K562 (cell line): ENCODE data around the gene CACTIN. TPM values are rescaled to one million over a fixed set of nuclear protein-coding genes. Genes with fewer than 3 reads are reported as not detected.

Experiments
- ATAC-seq: fragments of 200-7000 bp; cut with Tn5 transposase; 3 replicates; pipeline ENCODE4 v1.9.1; 2020; ENCODE audit warnings: moderate library complexity
- BruUV-seq: library from RNA; stranded (reverse); fragments of 400-500 nt; replicated peaks from 2 replicates; lab custom pipeline; 2021; lab: Mats Ljungman, UMichigan
- CTCF ChIA-PET: fragments of 300-600 bp; formaldehyde crosslinking; extraction: SDS; loops from one replicate; lab custom pipeline; 2021; ENCODE audit warnings: low intra/inter-chr PET ratio; lab: Yijun Ruan, JAX
- POLR2A ChIA-PET: fragments of 300-600, 350-650 bp; sonication (Branson Sonifier 250); formaldehyde crosslinking; extraction: SDS; loops from one replicate; lab custom pipeline; 2021; ENCODE audit warnings: antibody characterized with exemption, inconsistent platforms; lab: Yijun Ruan, JAX
- DNase-seq, 4 experiments: peaks; one replicate each; pipeline versions ENCODE4 v3.0.0 to v3.0.0-alpha.2; 2011 to 2018; ENCODE audit warnings: low spot score in 3 of 4, mixed read lengths in 3 of 4; ENCODE audit errors: extremely low read depth in 1 of 4
- FAIRE-seq: peaks from 2 replicates; lab custom pipeline; 2011; peaks lifted over from hg19 to GRCh38; lab: Jason Lieb, UNC
- H2AFZ ChIP-seq: 2 replicates; pipeline ENCODE4 v1.6.0; 2011; ENCODE audit warnings: low read depth, low read length, control low read depth, inconsistent platforms
- H3K27ac ChIP-seq: fragments of 200-600 bp; 3 replicates; pipeline ENCODE4 v1.8.0; 2011; ENCODE audit warnings: low read depth, mild to moderate bottlenecking, control low read depth, inconsistent platforms, low read length, moderate library complexity, mixed read lengths; ENCODE audit errors: extremely low read depth
- H3K27me3 ChIP-seq, 2 experiments: fragments of 300-600 bp in 1 of 2; 2 replicates in 1 of 2; 3 replicates in 1 of 2; pipeline versions ENCODE4 v1.6.0 to v1.8.0; 2011; ENCODE audit warnings: inconsistent platforms in 2 of 2, low read length in 2 of 2, mild to moderate bottlenecking in 1 of 2, mixed read lengths in 1 of 2, moderate library complexity in 1 of 2; ENCODE audit not compliant: control insufficient read depth in 2 of 2, insufficient read depth in 2 of 2
- H3K36me3 ChIP-seq: fragments of 300-600 bp; 3 replicates; pipeline ENCODE4 v1.8.0; 2011; ENCODE audit warnings: mild to moderate bottlenecking, low read length, inconsistent platforms; ENCODE audit not compliant: control insufficient read depth, insufficient read depth
- H3K4me1 ChIP-seq, 2 experiments: fragments of 200-600 bp in 1 of 2; replicated peaks in 1 of 2; 2 replicates in 1 of 2; 3 replicates in 1 of 2; pipeline versions ENCODE4 v1.5.1 to v1.8.0; 2011; ENCODE audit warnings: inconsistent platforms in 2 of 2, low read length in 2 of 2, mild to moderate bottlenecking in 1 of 2, mixed read lengths in 1 of 2, moderate library complexity in 1 of 2; ENCODE audit not compliant: control insufficient read depth in 2 of 2, insufficient read depth in 2 of 2
- H3K4me2 ChIP-seq: 2 replicates; pipeline ENCODE4 v1.6.1; 2011; ENCODE audit warnings: low read length, control low read depth, inconsistent platforms, mixed read lengths; ENCODE audit not compliant: insufficient read depth
- H3K4me3 ChIP-seq: fragments of 200-600 bp; sonication (generic), shearing (Covaris generic); 2 replicates; pipeline ENCODE4 v1.5.1; 2016; ENCODE audit warnings: control low read depth, inconsistent platforms
- H3K79me2 ChIP-seq: fragments of 200-600 bp; 3 replicates; pipeline ENCODE4 v1.8.0; 2011; ENCODE audit warnings: low read length, inconsistent platforms; ENCODE audit not compliant: control insufficient read depth, insufficient read depth
- H3K9ac ChIP-seq, 2 experiments: 2 replicates each; pipeline versions ENCODE4 v1.6.0 to v1.6.1; 2011; ENCODE audit warnings: low read depth in 2 of 2, low read length in 2 of 2, control low read depth in 1 of 2, inconsistent platforms in 1 of 2, mild to moderate bottlenecking in 1 of 2, mixed read lengths in 1 of 2; ENCODE audit not compliant: insufficient read depth in 1 of 2
- H3K9me1 ChIP-seq: one replicate; pipeline ENCODE4 v1.6.0; 2011; ENCODE audit warnings: inconsistent platforms, mild to moderate bottlenecking, low read length, moderate library complexity; ENCODE audit not compliant: control insufficient read depth, insufficient read depth
- H3K9me3 ChIP-seq: replicated peaks from 2 replicates; pipeline ENCODE4 v1.5.1; 2011; ENCODE audit warnings: low read depth, low read length, inconsistent platforms; ENCODE audit not compliant: control insufficient read depth, insufficient read depth
- H4K20me1 ChIP-seq: replicated peaks from 2 replicates; pipeline ENCODE4 v1.6.1; 2011; ENCODE audit warnings: low read length, inconsistent platforms, mixed read lengths; ENCODE audit not compliant: control insufficient read depth, insufficient read depth
- BRCA1 ChIP-seq, 2 experiments: fragments of 450-650 bp in 1 of 2; sonication (generic) in 1 of 2; formaldehyde crosslinking in 1 of 2; IDR thresholded peaks; 2 replicates each; pipeline versions ENCODE4 v1.5.0 to v1.6.1; 2017 to 2020; ENCODE audit warnings: mild to moderate bottlenecking in 1 of 2, missing genetic modification reagents in 1 of 2
- CCNT2 ChIP-seq: IDR thresholded peaks from 2 replicates; pipeline ENCODE4 v1.6.1; 2011; ENCODE audit warnings: borderline replicate concordance, low read depth, mild to moderate bottlenecking, moderate library complexity, mixed read lengths, low read length; ENCODE audit not compliant: insufficient read length; ENCODE audit errors: extremely low read depth
- EZH2 ChIP-seq: IDR thresholded peaks from 2 replicates; pipeline ENCODE4 v1.6.1; 2012; ENCODE audit warnings: low read depth, mild to moderate bottlenecking, inconsistent platforms, low read length, borderline replicate concordance
- GATA2 ChIP-seq: sonication (generic); formaldehyde crosslinking; IDR thresholded peaks from 2 replicates; pipeline ENCODE4 v1.4.0; 2020; ENCODE audit warnings: mild to moderate bottlenecking, missing genetic modification reagents
- MTA2 ChIP-seq: fragments of 450-650 bp; IDR thresholded peaks from 2 replicates; pipeline ENCODE4 v1.6.1; 2016; ENCODE audit warnings: low read depth
- NELFE ChIP-seq: IDR thresholded peaks from 2 replicates; pipeline ENCODE4 v1.6.1; 2011; ENCODE audit warnings: mild to moderate bottlenecking; ENCODE audit not compliant: insufficient read depth, insufficient read length
- OTX1 ChIP-seq: fragments of 450-650 bp; formaldehyde crosslinking; IDR thresholded peaks from 2 replicates; pipeline ENCODE4 v1.4.0; 2022; ENCODE audit warnings: mild to moderate bottlenecking
- PKNOX1 ChIP-seq: fragments of 450-650 bp; IDR thresholded peaks from 2 replicates; pipeline ENCODE4 v1.6.1; 2016
- SETDB1 ChIP-seq: IDR thresholded peaks from one replicate; pipeline ENCODE4 v1.6.1; 2012; ENCODE audit warnings: low read length, control low read depth, inconsistent platforms
- SRSF9 ChIP-seq: fragments of 200-400 bp; formaldehyde crosslinking; IDR thresholded peaks from 2 replicates; pipeline ENCODE4 v1.6.1; 2017; ENCODE audit warnings: low read depth, low read length, borderline replicate concordance
- TRIM24 ChIP-seq, 2 experiments: fragments of 450-650 bp; IDR thresholded peaks; 2 replicates each; pipeline ENCODE4 v1.6.1; 2016
- ZFP1 ChIP-seq: fragments of 450-650 bp; formaldehyde crosslinking; IDR thresholded peaks from 2 replicates; pipeline ENCODE4 v1.4.0; 2020; ENCODE audit warnings: mild to moderate bottlenecking, mixed read lengths
- ZNF316 ChIP-seq: fragments of 450-650 bp; IDR thresholded peaks from 2 replicates; pipeline ENCODE4 v1.6.1; 2016
- WGBS: fragments of 100-300 bp; shearing (Covaris generic); methylation state at CpG from one replicate; pipeline ENCODE4 v1.1.6; 2016; ENCODE audit warnings: low coverage, mixed read lengths; ENCODE audit not compliant: insufficient coverage; ENCODE audit errors: missing lambda C conversion rate; 5-methylcytosine and 5-hydroxymethylcytosine counted together
- in situ Hi-C: fragments of 300-500 bp; cut with MboI; formaldehyde crosslinking; loops from 4 replicates; pipeline ENCODE4 v1.15.0; 2018; ENCODE audit warnings: inconsistent platforms, mixed read lengths
- intact Hi-C: fragments of 100-400 bp; cut with micrococcal nuclease; formaldehyde crosslinking; loops from 2 replicates; pipeline ENCODE4 v1.14.2; 2022
- polyA plus RNA-seq, 8 experiments: library from polyadenylated mRNA; depleted of rRNA in 4 of 8; stranded (reverse) in 5 of 8; unstranded in 3 of 8; fragments of >200 nt; fragmentation: Nextera tagmentation in 2 of 8; fragmentation: Illumina TruSeq in 1 of 8; extraction: Ambion mirVana in 2 of 8; extraction: Trizol in 1 of 8; gene quantifications; 2 replicates each; pipeline versions ENCODE4 v1.2.1 to v1.2.3, GENCODE V29; 2011 to 2014; ENCODE audit warnings: inconsistent platforms in 1 of 8, missing spikeins in 1 of 8
- total RNA-seq, 7 experiments: library from RNA; depleted of rRNA in 6 of 7; stranded (reverse); fragments of >200 nt in 6 of 7; fragmentation: Illumina TruSeq in 2 of 7; extraction: Trizol in 2 of 7; gene quantifications; 2 replicates each; pipeline versions ENCODE4 v1.2.1 to v1.2.3, GENCODE V29; 2011 to 2021; ENCODE audit warnings: low replicate concordance in 1 of 7
- TF ChIP-seq, protein P1 (sequence below): fragments of 450-650 bp; IDR thresholded peaks from 2 replicates; pipeline ENCODE4 v1.7.1; 2018; ENCODE audit warnings: mild to moderate bottlenecking, low read depth; ENCODE audit not compliant: partially characterized antibody

Gene CACTIN
- total and polyA plus RNA-seq, 9 of the 15 experiments (the other 6 are each of a cell fraction or from before 2014, with no cell fraction given): 0.15 to 49.2 (median 15.0) TPM

GRCh38 chr19:3646336-3647092, 19.9 kb upstream of the CACTIN start (continued):
- TF ChIP-seq PKNOX1: peak; percentile 55; the same call in 1 of the 2 replicates

GRCh38 chr19:3645726-3646125, 19.1 kb upstream of the CACTIN start:
- in situ Hi-C loops: no loop called here
- FAIRE-seq (no peak), DNase-seq (no peak), ATAC-seq (no peak)
- H4K20me1 ChIP-seq: peaks cover 7% of the 10 kb centered on the region; the same call in 1 of the 2 replicates
- no peaks in the 10 kb centered on the region for H3K27me3 ChIP-seq
- no TSS peak for BruUV-seq
- H2AFZ ChIP-seq: no peak overlapping the region
- no peaks in the 10 kb centered on the region for H3K9me3 ChIP-seq
- H3K27ac ChIP-seq: no peak overlapping the region
- ChIA-PET CTCF (no interaction called here), POLR2A (interaction anchor here (0.7 to 1.2 kb wide), 2 partner anchors 15 to 683 kb away, joined by 3 read pairs; no protein-coding TSS in a partner anchor)
- no peak overlapping the region for H3K9ac ChIP-seq
- 88% methylated on average over 11 of the region's 21 CpGs for WGBS
- no peaks in the 10 kb centered on the region for H3K9me1 ChIP-seq
- no peak overlapping the region for H3K4me3 ChIP-seq
- H3K36me3 ChIP-seq: peaks cover 26% of the 10 kb centered on the region; the same call in 1 of the 3 replicates
- H3K4me1 ChIP-seq: peaks cover 0 to 44% of the 10 kb centered on the region in 2 experiments; a peak in 3 of 5 replicates
- H3K79me2 ChIP-seq: no peaks in the 10 kb centered on the region
- no peak overlapping the region for H3K4me2 ChIP-seq
- intact Hi-C loops: no loop called here
- TF ChIP-seq OTX1 (CRISPR knock-in tag) (no peak), ZNF316 (no peak), TRIM24 (IDR thresholded peaks at IDR 0.05) (no peak), SRSF9 (no peak), BRCA1 (IDR thresholded peaks at IDR 0.05) (no peak), BRCA1 (CRISPR knock-in tag; IDR thresholded peaks at IDR 0.05) (no peak), CCNT2 (no peak), EZH2 (no peak), ZFP1 (CRISPR knock-in tag) (no peak), MTA2 (no peak), NELFE (no peak), SETDB1 (no peak), GATA2 (CRISPR knock-in tag) (no peak)
- TF ChIP-seq, protein P1, sequence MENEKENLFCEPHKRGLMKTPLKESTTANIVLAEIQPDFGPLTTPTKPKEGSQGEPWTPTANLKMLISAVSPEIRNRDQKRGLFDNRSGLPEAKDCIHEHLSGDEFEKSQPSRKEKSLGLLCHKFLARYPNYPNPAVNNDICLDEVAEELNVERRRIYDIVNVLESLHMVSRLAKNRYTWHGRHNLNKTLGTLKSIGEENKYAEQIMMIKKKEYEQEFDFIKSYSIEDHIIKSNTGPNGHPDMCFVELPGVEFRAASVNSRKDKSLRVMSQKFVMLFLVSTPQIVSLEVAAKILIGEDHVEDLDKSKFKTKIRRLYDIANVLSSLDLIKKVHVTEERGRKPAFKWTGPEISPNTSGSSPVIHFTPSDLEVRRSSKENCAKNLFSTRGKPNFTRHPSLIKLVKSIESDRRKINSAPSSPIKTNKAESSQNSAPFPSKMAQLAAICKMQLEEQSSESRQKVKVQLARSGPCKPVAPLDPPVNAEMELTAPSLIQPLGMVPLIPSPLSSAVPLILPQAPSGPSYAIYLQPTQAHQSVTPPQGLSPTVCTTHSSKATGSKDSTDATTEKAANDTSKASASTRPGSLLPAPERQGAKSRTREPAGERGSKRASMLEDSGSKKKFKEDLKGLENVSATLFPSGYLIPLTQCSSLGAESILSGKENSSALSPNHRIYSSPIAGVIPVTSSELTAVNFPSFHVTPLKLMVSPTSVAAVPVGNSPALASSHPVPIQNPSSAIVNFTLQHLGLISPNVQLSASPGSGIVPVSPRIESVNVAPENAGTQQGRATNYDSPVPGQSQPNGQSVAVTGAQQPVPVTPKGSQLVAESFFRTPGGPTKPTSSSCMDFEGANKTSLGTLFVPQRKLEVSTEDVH: no peak
